GM21786 (cell line): ENCODE measurements around the gene RGL4.
"Not testable (repeated sequence)": the region's sequence is repeated elsewhere in the genome, so short reads cannot be mapped to it uniquely, and the experiment has no call there.

Experiments
- ATAC-seq: cut with Tn5 transposase; IDR thresholded peaks from one replicate; pipeline ENCODE4 v1.9.1; 2021; ENCODE audit not compliant: unreplicated experiment

Gene RGL4

GRCh38 chr22:23690713-23691112 is at the start of gene RGL4:
Gene RGL4 (plus strand): TSS chr22:23691013. CDS start chr22:23692031, 1,018 bp downstream.
- no peak for ATAC-seq

GRCh38 chr22:23646526-23646925 is 44.3 kb upstream of the RGL4 start:
- not testable (repeated sequence) for ATAC-seq

GRCh38 chr22:23649071-23649501 is 41.7 kb upstream of the RGL4 start:
- ATAC-seq, result no peak

GRCh38 chr22:23651676-23652075 is 39.1 kb upstream of the RGL4 start:
- ATAC-seq, result no peak

- no peak for ATAC-seq
Measured at GRCh38 chr22:23652286-23652685, 38.5 kb upstream of the RGL4 start.

- no peak for ATAC-seq
Measured at GRCh38 chr22:23652711-23653110, 38.1 kb upstream of the RGL4 start.

- no peak for ATAC-seq
Measured at GRCh38 chr22:23655891-23656475, 34.8 kb upstream of the RGL4 start.

- ATAC-seq, result no peak
Measured at GRCh38 chr22:23657727-23658126, 33.1 kb upstream of the RGL4 start.

GRCh38 chr22:23660381-23660780 is 30.4 kb upstream of the RGL4 start:
- ATAC-seq, result not testable (repeated sequence)

- ATAC-seq, result no peak
Measured at GRCh38 chr22:23670378-23671295, 20.2 kb upstream of the RGL4 start.

- ATAC-seq, result not testable (repeated sequence)
Measured at GRCh38 chr22:23671387-23671786, 19.4 kb upstream of the RGL4 start.

- ATAC-seq, result not testable (repeated sequence)
Measured at GRCh38 chr22:23672307-23673049, 18.3 kb upstream of the RGL4 start.

- no peak for ATAC-seq
Measured at GRCh38 chr22:23673050-23673620, 17.7 kb upstream of the RGL4 start.

GRCh38 chr22:23673826-23674690 is 16.8 kb upstream of the RGL4 start:
- no peak for ATAC-seq

- not testable (repeated sequence) for ATAC-seq
Measured at GRCh38 chr22:23674886-23675501, 15.8 kb upstream of the RGL4 start.

GRCh38 chr22:23675502-23676415 is 15.1 kb upstream of the RGL4 start:
- no peak for ATAC-seq

GRCh38 chr22:23676841-23677700 is 13.7 kb upstream of the RGL4 start:
- not testable (repeated sequence) for ATAC-seq

- ATAC-seq, result no peak
Measured at GRCh38 chr22:23677701-23677995, 13.2 kb upstream of the RGL4 start.
